OCI-LY7 (cell line): ENCODE data around the gene BHLHA15. TPM values are rescaled to one million over a fixed set of nuclear protein-coding genes. Genes with fewer than 3 reads are reported as not detected.

Experiments
- BruUV-seq: library from RNA; stranded (reverse); fragments of 400-500 nt; replicated peaks from 2 replicates; lab custom pipeline; 2021; lab: Mats Ljungman, UMichigan
- CTCF ChIA-PET: fragments of 300-600 bp; sonication (Branson Sonifier 250); formaldehyde crosslinking; loops from one replicate; lab custom pipeline; 2022; ENCODE audit warnings: antibody characterized with exemption; ENCODE audit not compliant: unreplicated experiment; lab: Charles Lee
- POLR2A ChIA-PET: fragments of 300-600 bp; sonication (Branson Sonifier 250); formaldehyde crosslinking; loops from one replicate; lab custom pipeline; 2022; ENCODE audit warnings: antibody characterized with exemption; lab: Charles Lee
- DNase-seq: peaks from one replicate; pipeline ENCODE4 v3.0.0-alpha.2; 2015; ENCODE audit warnings: low spot score
- H2AFZ ChIP-seq: fragments of 200-600 bp; sonication (generic), shearing (Covaris generic); 2 replicates; pipeline ENCODE4 v1.6.1; 2014; ENCODE audit warnings: mild to moderate bottlenecking, antibody characterized with exemption, low read length, moderate library complexity
- H3K27ac ChIP-seq: fragments of 200-600 bp; sonication (generic); 2 replicates; pipeline ENCODE4 v1.5.1; 2014; ENCODE audit warnings: mixed run types, low read depth, mild to moderate bottlenecking, moderate library complexity, low read length, inconsistent platforms; ENCODE audit not compliant: poor library complexity, severe bottlenecking
- H3K36me3 ChIP-seq: fragments of 200-600 bp; sonication (generic); 2 replicates; pipeline ENCODE4 v1.6.1; 2014; ENCODE audit warnings: mild to moderate bottlenecking, antibody characterized with exemption, low read length, moderate library complexity, mixed read lengths; ENCODE audit not compliant: insufficient read depth
- H3K4me1 ChIP-seq: fragments of 200-600 bp; sonication (generic); 2 replicates; pipeline ENCODE4 v1.5.1; 2014; ENCODE audit warnings: mild to moderate bottlenecking, low read length; ENCODE audit not compliant: insufficient read depth, poor library complexity, severe bottlenecking
- H3K4me2 ChIP-seq: fragments of 200-600 bp; sonication (generic); 2 replicates; pipeline ENCODE4 v1.6.1; 2014; ENCODE audit warnings: mild to moderate bottlenecking, low read length
- H3K4me3 ChIP-seq: fragments of 200-600 bp; sonication (generic); 2 replicates; pipeline ENCODE4 v1.5.1; 2014; ENCODE audit warnings: mild to moderate bottlenecking, low read depth, low read length; ENCODE audit not compliant: poor library complexity, severe bottlenecking
- H3K79me2 ChIP-seq: fragments of 200-600 bp; sonication (generic); 2 replicates; pipeline ENCODE4 v1.6.1; 2016; ENCODE audit warnings: low read depth, mild to moderate bottlenecking, low read length, moderate library complexity, mixed read lengths; ENCODE audit not compliant: insufficient read depth
- H3K9me2 ChIP-seq: fragments of 200-600 bp; sonication (generic); 2 replicates; pipeline ENCODE4 v1.6.1; 2016; ENCODE audit warnings: mild to moderate bottlenecking, low read length, mixed read lengths; ENCODE audit not compliant: insufficient read depth
- H3K9me3 ChIP-seq: fragments of 200-600 bp; sonication (generic); 2 replicates; pipeline ENCODE4 v1.6.1; 2014; ENCODE audit warnings: mild to moderate bottlenecking, mixed run types, low read length, mixed read lengths
- H4K20me1 ChIP-seq: fragments of 200-600 bp; sonication (generic); 2 replicates; pipeline ENCODE4 v1.6.1; 2014; ENCODE audit warnings: mild to moderate bottlenecking, antibody characterized with exemption, low read length, moderate library complexity, mixed read lengths; ENCODE audit not compliant: insufficient read depth
- CTCF ChIP-seq: fragments of 200-600 bp; sonication (generic); conservative IDR thresholded peaks from 2 replicates; pipeline ENCODE4 v1.5.1; 2014; ENCODE audit warnings: mild to moderate bottlenecking, antibody characterized with exemption, low read length, moderate library complexity, mixed read lengths
- EZH2phosphoT487 ChIP-seq: fragments of 200-600 bp; sonication (generic); IDR thresholded peaks from 2 replicates; pipeline ENCODE4 v1.6.1; 2018; ENCODE audit warnings: low read depth, borderline replicate concordance, mild to moderate bottlenecking, mixed run types, antibody characterized with exemption, low read length, moderate library complexity, mixed read lengths
- intact Hi-C: fragments of 100-400 bp; cut with micrococcal nuclease; formaldehyde crosslinking; loops from one replicate; pipeline ENCODE4 v1.10.0; 2022; ENCODE audit not compliant: unreplicated experiment
- total RNA-seq, 2 experiments: library from RNA; depleted of rRNA in 1 of 2; stranded (reverse); fragments of >200 nt in 1 of 2; shearing (Covaris generic) in 1 of 2; gene quantifications; 2 replicates each; pipeline ENCODE4 v1.2.3, GENCODE V29; 2014 to 2022

BHLHA15 gene
- total RNA-seq, 2 experiments from 2014 or later = 0.69 to 4.3 TPM

- DNase-seq = no peak
- CTCF ChIA-PET = no interaction called here
- Histone ChIP-seq H3K79me2 (no peaks in the 10 kb centered on the region), H3K36me3 (peaks cover 19% of the 10 kb centered on the region; the same call in 1 of the 2 replicates), H3K27ac (no peak overlapping the region), H3K4me1 (peaks cover 10% of the 10 kb centered on the region), H3K9me2 (no peaks in the 10 kb centered on the region), H3K4me3 (no peak overlapping the region), H2AFZ (no peak overlapping the region), H3K4me2 (no peak overlapping the region), H4K20me1 (no peaks in the 10 kb centered on the region), H3K9me3 (no peaks in the 10 kb centered on the region)
- POLR2A ChIA-PET = no interaction called here
- BruUV-seq = no TSS peak
- TF ChIP-seq CTCF (no peak), EZH2phosphoT487 (no peak)
- intact Hi-C loops = no loop called here
These were observed 1.9 kb upstream of the BHLHA15 start for GRCh38 chr7:98209166-98209920.

GRCh38 chr7:98210513-98211220, 572 bp upstream of the BHLHA15 start:
- intact Hi-C loops = no loop called here
- no peaks in the 10 kb centered on the region for H3K79me2 ChIP-seq
- no peak overlapping the region for H3K27ac ChIP-seq
- H3K36me3 ChIP-seq = peaks cover 15% of the 10 kb centered on the region; the same call in 1 of the 2 replicates
- H3K9me2 ChIP-seq = no peaks in the 10 kb centered on the region
- H3K4me1 ChIP-seq = peaks cover 6% of the 10 kb centered on the region
- no peaks in the 10 kb centered on the region for H3K9me3 ChIP-seq
- no peak overlapping the region for H2AFZ ChIP-seq
- POLR2A ChIA-PET = interaction anchor here (0.7 kb wide), 1 partner anchor 153 kb away, joined by 3 read pairs; no protein-coding TSS in a partner anchor
- no peak for DNase-seq
- no TSS peak for BruUV-seq
- no peak overlapping the region for H3K4me3 ChIP-seq
- no peaks in the 10 kb centered on the region for H4K20me1 ChIP-seq
- CTCF ChIA-PET = no interaction called here
- H3K4me2 ChIP-seq = no peak overlapping the region
- TF ChIP-seq EZH2phosphoT487 = no peak
- no peak for TF ChIP-seq CTCF
